HuH-7.5 (cell line): ENCODE measurements around the gene OSGIN1.
A peak's percentile ranks its signal among the peaks of the same experiment; 100 is the strongest.

Experiments used
- DNase-seq: peaks from one replicate; pipeline ENCODE4 v3.0.0; 2011; ENCODE audit warnings: low spot score

Gene OSGIN1

GRCh38 chr16:84003038-84003437, 50.0 kb downstream of the OSGIN1 start:
- no peak for DNase-seq

GRCh38 chr16:84004442-84004841, 51.4 kb downstream of the OSGIN1 start:
- DNase-seq = no peak

DNA sequence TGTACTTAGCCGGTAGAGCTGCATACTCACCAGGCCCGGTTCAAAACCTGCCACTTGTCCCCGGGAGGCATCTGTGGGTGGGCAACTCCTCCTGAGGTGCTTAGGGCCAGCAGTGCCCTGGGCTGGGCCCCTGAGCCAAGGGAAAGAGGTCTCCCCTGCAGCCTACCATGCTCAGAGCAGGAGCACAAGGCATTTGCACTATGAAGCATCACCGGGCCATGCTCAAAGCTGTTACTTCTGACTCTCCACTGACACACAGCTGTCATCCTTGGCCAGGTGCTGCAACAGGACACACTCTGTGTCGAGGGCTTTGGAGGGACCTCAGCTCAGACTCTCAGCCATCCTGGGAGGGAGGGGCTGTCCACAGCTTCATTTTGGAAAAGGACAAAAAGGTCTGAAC, 52.4 kb downstream of the OSGIN1 start:
- DNase-seq = no peak

DNA sequence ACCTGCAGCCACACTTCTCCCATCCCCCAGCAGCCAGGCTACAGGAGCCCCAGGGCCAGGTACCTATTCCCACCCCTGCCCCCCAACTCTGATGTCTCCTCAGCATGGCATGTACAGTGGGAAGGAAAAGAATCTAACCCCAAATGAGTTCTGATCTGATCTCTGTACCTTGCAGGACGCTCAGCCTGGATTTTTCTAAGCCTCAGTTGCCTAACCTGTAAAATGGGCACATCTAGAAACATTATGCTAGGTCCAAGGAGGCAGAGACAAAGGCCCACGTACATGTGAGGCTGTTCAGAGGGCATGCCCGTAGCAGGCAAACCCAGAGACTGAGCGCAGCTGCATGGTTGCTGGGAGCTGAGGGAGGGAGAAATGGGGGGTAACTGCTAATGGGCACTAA, 54.5 kb downstream of the OSGIN1 start:
- no peak for DNase-seq

DNA sequence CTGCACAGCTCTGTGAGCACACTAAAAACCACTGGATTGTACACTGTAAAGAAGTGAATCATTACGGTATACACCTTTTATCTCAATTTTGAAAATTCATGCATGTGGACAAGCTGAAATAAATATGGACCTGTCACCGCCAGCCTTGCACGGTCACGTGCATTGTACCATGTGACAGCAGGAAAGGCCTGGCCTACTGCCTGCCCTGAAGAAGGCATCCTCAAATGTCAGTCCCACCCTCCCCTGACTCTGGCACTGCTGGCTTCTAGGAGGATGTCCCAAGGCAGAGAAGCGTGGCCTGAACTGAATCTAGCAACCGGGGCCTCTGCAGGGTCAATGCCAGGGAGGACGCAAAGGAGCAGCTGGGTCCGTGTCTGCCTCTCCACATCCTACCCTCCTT, 54.9 kb downstream of the OSGIN1 start:
- DNase-seq = no peak

GRCh38 chr16:84009282-84009681, 56.2 kb downstream of the OSGIN1 start:
- DNase-seq = no peak

- peak; percentile 52 for DNase-seq
Measured at GRCh38 chr16:84013787-84014569, 60.9 kb downstream of the OSGIN1 start.

DNA sequence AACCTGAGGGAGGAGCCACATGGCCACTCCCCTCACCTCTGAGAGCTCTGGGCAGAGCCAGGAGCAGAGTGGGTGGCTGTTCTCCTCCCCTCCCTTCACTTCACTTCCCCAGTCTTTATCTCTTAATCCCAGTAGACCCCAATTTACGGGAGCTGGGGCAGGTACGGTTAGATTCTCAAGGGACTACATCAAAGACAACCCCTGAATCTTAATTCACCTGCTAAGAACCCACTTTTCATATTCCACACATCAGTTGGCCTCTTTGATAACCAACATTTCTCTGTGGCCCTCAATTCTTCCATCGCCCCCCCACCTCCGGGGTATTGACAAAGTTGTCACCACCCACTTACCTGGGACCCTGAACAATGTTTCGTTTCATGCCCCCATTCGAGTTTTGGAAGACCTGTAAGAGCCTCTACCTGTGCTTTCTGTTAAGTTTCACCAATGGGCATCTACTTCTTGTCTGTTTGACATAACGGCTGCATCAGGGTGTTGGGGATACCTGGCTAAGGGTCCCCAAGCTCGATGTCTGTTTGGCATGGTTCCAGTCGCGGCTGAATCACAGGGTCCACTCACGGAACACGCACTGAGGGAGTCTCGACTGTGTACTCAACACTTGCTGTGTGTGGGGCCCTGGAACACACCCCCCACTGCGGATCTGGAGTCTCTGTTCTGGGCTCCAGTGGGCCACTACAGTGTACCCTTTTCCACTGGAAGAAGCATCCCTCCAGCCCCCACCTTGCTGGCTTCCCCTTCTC, 61.7 kb downstream of the OSGIN1 start:
- no peak for DNase-seq

DNA sequence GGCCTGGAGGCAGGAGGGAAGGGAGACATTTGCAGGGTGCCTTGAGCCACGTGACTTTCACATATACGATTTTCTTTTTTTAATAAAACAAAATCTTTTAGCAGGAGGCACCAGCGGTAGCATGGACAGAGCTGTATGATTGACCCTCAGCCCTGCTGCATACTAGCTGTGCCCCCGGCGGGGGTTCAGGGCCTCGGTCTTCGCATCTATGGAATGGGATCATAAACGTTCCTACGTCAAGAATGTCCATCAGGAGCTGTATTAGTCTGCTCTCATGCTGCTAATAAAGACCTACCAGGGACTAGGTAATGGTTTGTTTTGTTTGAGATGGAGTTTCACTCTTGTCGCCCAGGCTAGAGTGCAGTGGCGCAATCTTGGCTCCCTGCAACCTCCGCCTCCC, 62.4 kb downstream of the OSGIN1 start:
- DNase-seq = no peak
